Pancreas (tissue), 10 donors: ENCODE measurements around the gene KICS2. TPM values are rescaled to one million over a fixed set of nuclear protein-coding genes. Genes with fewer than 3 reads are reported as not detected.

Source experiments
- ATAC-seq, 4 donors: fragments of 200-7000 bp; cut with Tn5 transposase; one replicate each; pipeline versions ENCODE4 v1.8.0 to v1.9.1; 2020; ENCODE audit warnings: mild to moderate bottlenecking in 4 of 4, moderate library complexity in 4 of 4
- DNase-seq, 6 donors: peaks; one replicate each; pipeline ENCODE4 v3.0.0-alpha.2; 2020
- FAIRE-seq: peaks from 2 replicates; lab custom pipeline; 2012; peaks lifted over from hg19 to GRCh38; lab: Jason Lieb, UNC
- H3K27ac ChIP-seq, 4 donors: fragments of 200-600 bp; sonication (generic); 1 replicate in 3 of 4; 2 replicates in 1 of 4; pipeline versions ENCODE4 v1.5.0 to v1.8.0; 2020
- H3K27me3 ChIP-seq, 4 donors: fragments of 200-600 bp; one replicate each; pipeline ENCODE4 v1.8.0; 2021
- H3K36me3 ChIP-seq, 3 donors: fragments of 200-600 bp; sonication (generic) in 1 of 3; one replicate each; pipeline versions ENCODE4 v1.5.0 to v1.8.0; 2020 to 2021
- H3K4me1 ChIP-seq, 3 donors: fragments of 200-600 bp; one replicate each; pipeline ENCODE4 v1.8.0; 2021
- H3K4me3 ChIP-seq, 4 donors: fragments of 200-600 bp; sonication (generic) in 2 of 4; one replicate each; pipeline versions ENCODE4 v1.5.0 to v1.8.0; 2020 to 2021
- H3K9me3 ChIP-seq, 4 donors: fragments of 200-600 bp; one replicate each; pipeline ENCODE4 v1.8.0; 2021
- CTCF ChIP-seq, 4 donors: fragments of 200-600 bp; sonication (generic) in 3 of 4; IDR thresholded peaks; one replicate each; pipeline versions ENCODE4 v1.5.0 to v1.8.0; 2021; ENCODE audit warnings: antibody characterized with exemption in 4 of 4
- WGBS, 2 donors: extraction: QIAGEN DNeasy Blood & Tissue Kit; methylation state at CpG; one replicate each; pipeline ENCODE4 v1.1.7; 2013; 5-methylcytosine and 5-hydroxymethylcytosine counted together
- intact Hi-C, 3 donors: fragments of 100-400 bp; cut with DNase I; formaldehyde crosslinking; loops; one replicate each; pipeline versions ENCODE4 v1.11.1 to v1.14.2; 2022
- polyA plus RNA-seq, 2 donors: library from polyadenylated mRNA; stranded (reverse); fragments of 200-250 nt; gene quantifications; one replicate each; pipeline ENCODE4 v1.2.3, GENCODE V29; 2013
- total RNA-seq, 6 donors: library from RNA; stranded (reverse); fragmentation: NEBNext Ultra II Directional in 4 of 6; extraction: Animal tissue kit (Norgen Biotek cat#: 25700) in 4 of 6; gene quantifications; one replicate each; pipeline versions ENCODE4 v1.2.1 to v1.2.4, GENCODE V29; 2021 to 2023
- donor health status: healthy with polysubstance abuse.
- donor health status: DM: no; HTN: no; CAD: no; lungs with moderate emphysema.
- donor health status: DM: no; HTN: no; CAD: no.
- donor health status: control.
- donor health status: control.
- donor health status: Bipolar disorder and iron deficiency.
- donor health status: DM: yes; HTN: yes; CAD: no.
- donor health status: DM: no; HTN: no; CAD: no.
- donor health status: DM: no; HTN: no; CAD: no.
- donor health status: DM: yes; HTN: yes; CAD: no.

KICS2 gene
- 1 to 10 TPM; 5.7 to 8.0 (median 6.9) TPM for total RNA-seq
- polyA plus RNA-seq, result 1 to 10 TPM; 5.1 to 5.6 TPM

- ATAC-seq, result peak; percentile 98 to 99 (median 98)
- no peak for FAIRE-seq
These were observed at the start of gene KICS2 for GRCh38 chr12:64222009-64222765. TSS of gene KICS2 (minus strand) at chr12:64222296. CDS start at chr12:64222237, 59 bp downstream.

GRCh38 chr12:64270411-64270810 lies 48.3 kb upstream of the KICS2 start:
- 92 to 93% methylated on average over 1 of the region's 1 CpG for WGBS, 2 donors
- no peak for DNase-seq
- no peak for FAIRE-seq
- H3K4me3 ChIP-seq, result no peak overlapping the region
- no peak overlapping the region for H3K27ac ChIP-seq
- no peaks in the 10 kb centered on the region for H3K36me3 ChIP-seq
- no peaks in the 10 kb centered on the region for H3K27me3 ChIP-seq
- H3K4me1 ChIP-seq, result no peaks in the 10 kb centered on the region
- no peaks in the 10 kb centered on the region for H3K9me3 ChIP-seq
- intact Hi-C loops, result no loop called here
- no peak for TF ChIP-seq CTCF (IDR thresholded peaks at IDR 0.05)
- no peak for ATAC-seq

More at GRCh38 chr12:64222009-64222765, at the start of gene KICS2:
- Histone ChIP-seq H3K27me3 (no peaks in the 10 kb centered on the region), H3K27ac (peak within 1 kb of the TSS; percentile 91 to 97 (median 96)), H3K4me3 (peak within 1 kb of the TSS; percentile 59 to 82 (median 72)), H3K4me1 (peaks cover 2 to 21% (median 15%) of the 10 kb centered on the region in 3 donors), H3K9me3 (no peaks in the 10 kb centered on the region), H3K36me3 (no peaks in the 10 kb centered on the region)
- TF ChIP-seq CTCF (IDR thresholded peaks at IDR 0.05), result peak in 1 of 4 donors; percentile 8
- intact Hi-C loops, result no loop called here
- WGBS, 2 donors, result 0% methylated on average over 53 to 56 of the region's 56 CpGs
- peak; percentile 90 to 96 (median 93) for DNase-seq

- Histone ChIP-seq H3K27ac (no peak overlapping the region), H3K4me3 (no peak overlapping the region), H3K9me3 (no peaks in the 10 kb centered on the region), H3K27me3 (no peaks in the 10 kb centered on the region), H3K36me3 (no peaks in the 10 kb centered on the region), H3K4me1 (no peaks in the 10 kb centered on the region)
- DNase-seq (no peak), ATAC-seq (no peak), FAIRE-seq (no peak)
- intact Hi-C loops, result no loop called here
- 68 to 85% methylated on average over 2 of the region's 2 CpGs for WGBS, 2 donors
- TF ChIP-seq CTCF (IDR thresholded peaks at IDR 0.05), result no peak
These were observed 47.1 kb upstream of the KICS2 start for GRCh38 chr12:64269161-64269560.

GRCh38 chr12:64268409-64268808 lies 46.3 kb upstream of the KICS2 start:
- Histone ChIP-seq H3K27me3 (no peaks in the 10 kb centered on the region), H3K9me3 (no peaks in the 10 kb centered on the region), H3K36me3 (no peaks in the 10 kb centered on the region), H3K27ac (no peak overlapping the region), H3K4me1 (no peaks in the 10 kb centered on the region), H3K4me3 (no peak overlapping the region)
- 1 to 52% methylated on average over 2 of the region's 2 CpGs for WGBS, 2 donors
- intact Hi-C loops, result no loop called here
- ATAC-seq (no peak), FAIRE-seq (no peak), DNase-seq (no peak)
- TF ChIP-seq CTCF (IDR thresholded peaks at IDR 0.05), result no peak

GRCh38 chr12:64265839-64266238 lies 43.7 kb upstream of the KICS2 start:
- no peak overlapping the region for H3K27ac ChIP-seq
- no peak overlapping the region for H3K4me3 ChIP-seq
- FAIRE-seq (no peak), ATAC-seq (no peak), DNase-seq (no peak)
- H3K27me3 ChIP-seq, result no peaks in the 10 kb centered on the region
- H3K36me3 ChIP-seq, result no peaks in the 10 kb centered on the region
- intact Hi-C loops, result no loop called here
- no peaks in the 10 kb centered on the region for H3K4me1 ChIP-seq
- WGBS, 2 donors, result 69 to 86% methylated on average over 2 of the region's 2 CpGs
- TF ChIP-seq CTCF (IDR thresholded peaks at IDR 0.05), result no peak
- no peaks in the 10 kb centered on the region for H3K9me3 ChIP-seq
